Osteocyte (in vitro differentiated cells): Measurements from ENCODE around the gene ZNFX1. TPM values are rescaled to one million over a fixed set of nuclear protein-coding genes. Genes with fewer than 3 reads are reported as not detected.

Experiments
- DNase-seq: peaks from one replicate; pipeline ENCODE4 v3.0.0; 2021; ENCODE audit warnings: mixed read lengths; ENCODE audit not compliant: unreplicated experiment; ENCODE audit errors: extremely low spot score
- H3K27ac Mint-ChIP-seq: one replicate; pipeline ENCODE4 v1.8.0; 2021; ENCODE audit warnings: mild to moderate bottlenecking, mixed read lengths; ENCODE audit not compliant: unreplicated experiment
- H3K27me3 Mint-ChIP-seq: one replicate; pipeline ENCODE4 v1.8.0; 2021; ENCODE audit warnings: mixed read lengths; ENCODE audit not compliant: unreplicated experiment
- H3K36me3 Mint-ChIP-seq: one replicate; pipeline ENCODE4 v1.8.0; 2021; ENCODE audit warnings: mixed read lengths; ENCODE audit not compliant: unreplicated experiment
- H3K4me1 Mint-ChIP-seq: one replicate; pipeline ENCODE4 v1.8.0; 2021; ENCODE audit warnings: mixed read lengths; ENCODE audit not compliant: unreplicated experiment
- H3K4me3 Mint-ChIP-seq: one replicate; pipeline ENCODE4 v1.8.0; 2021; ENCODE audit warnings: mild to moderate bottlenecking, moderate library complexity, mixed read lengths; ENCODE audit not compliant: unreplicated experiment
- H3K9me3 Mint-ChIP-seq: one replicate; pipeline ENCODE4 v1.8.0; 2021; ENCODE audit warnings: mixed read lengths; ENCODE audit not compliant: unreplicated experiment
- total RNA-seq: library from RNA; stranded (reverse); gene quantifications from 2 replicates; pipeline ENCODE4 v1.2.1, GENCODE V29; 2021
- TF ChIP-seq, protein P1 (sequence below): fragments of 200-600 bp; sonication (generic); IDR thresholded peaks from 2 replicates; pipeline ENCODE4 v1.5.0; 2021; ENCODE audit warnings: antibody characterized with exemption, mild to moderate bottlenecking, moderate library complexity

ZNFX1 gene
- total RNA-seq, 1 donor from 2014 or later = 48.1 TPM

DNA sequence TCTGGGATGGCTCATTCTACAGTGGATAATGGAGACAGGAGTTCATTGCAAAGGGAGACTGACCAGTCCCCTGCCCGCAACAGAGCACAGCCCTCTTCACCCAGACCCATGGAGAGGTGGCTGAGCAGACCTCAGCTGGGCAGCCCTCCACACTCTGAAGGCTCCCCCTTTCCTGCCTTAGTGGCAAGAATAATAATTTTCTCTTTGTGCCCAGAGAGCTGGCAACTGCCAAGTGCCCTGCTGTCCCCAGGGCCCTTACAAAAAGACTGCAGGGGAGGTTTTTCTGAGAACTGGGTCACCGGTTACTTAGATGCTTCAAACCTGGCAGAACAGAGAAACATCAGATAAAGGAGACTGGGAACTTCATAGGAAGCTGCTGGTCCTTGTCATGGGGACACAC is 35.4 kb upstream of the ZNFX1 start:
- peaks cover 2% of the 10 kb centered on the region for H3K4me1 Mint-ChIP-seq
- H3K27me3 Mint-ChIP-seq = peaks cover 73% of the 10 kb centered on the region
- H3K9me3 Mint-ChIP-seq = peaks cover 7% of the 10 kb centered on the region
- H3K4me3 Mint-ChIP-seq = no peak overlapping the region
- DNase-seq = no peak
- H3K27ac Mint-ChIP-seq = no peak overlapping the region
- TF ChIP-seq, protein P1, sequence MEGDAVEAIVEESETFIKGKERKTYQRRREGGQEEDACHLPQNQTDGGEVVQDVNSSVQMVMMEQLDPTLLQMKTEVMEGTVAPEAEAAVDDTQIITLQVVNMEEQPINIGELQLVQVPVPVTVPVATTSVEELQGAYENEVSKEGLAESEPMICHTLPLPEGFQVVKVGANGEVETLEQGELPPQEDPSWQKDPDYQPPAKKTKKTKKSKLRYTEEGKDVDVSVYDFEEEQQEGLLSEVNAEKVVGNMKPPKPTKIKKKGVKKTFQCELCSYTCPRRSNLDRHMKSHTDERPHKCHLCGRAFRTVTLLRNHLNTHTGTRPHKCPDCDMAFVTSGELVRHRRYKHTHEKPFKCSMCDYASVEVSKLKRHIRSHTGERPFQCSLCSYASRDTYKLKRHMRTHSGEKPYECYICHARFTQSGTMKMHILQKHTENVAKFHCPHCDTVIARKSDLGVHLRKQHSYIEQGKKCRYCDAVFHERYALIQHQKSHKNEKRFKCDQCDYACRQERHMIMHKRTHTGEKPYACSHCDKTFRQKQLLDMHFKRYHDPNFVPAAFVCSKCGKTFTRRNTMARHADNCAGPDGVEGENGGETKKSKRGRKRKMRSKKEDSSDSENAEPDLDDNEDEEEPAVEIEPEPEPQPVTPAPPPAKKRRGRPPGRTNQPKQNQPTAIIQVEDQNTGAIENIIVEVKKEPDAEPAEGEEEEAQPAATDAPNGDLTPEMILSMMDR = no peak
- peaks cover 3% of the 10 kb centered on the region for H3K36me3 Mint-ChIP-seq

DNA sequence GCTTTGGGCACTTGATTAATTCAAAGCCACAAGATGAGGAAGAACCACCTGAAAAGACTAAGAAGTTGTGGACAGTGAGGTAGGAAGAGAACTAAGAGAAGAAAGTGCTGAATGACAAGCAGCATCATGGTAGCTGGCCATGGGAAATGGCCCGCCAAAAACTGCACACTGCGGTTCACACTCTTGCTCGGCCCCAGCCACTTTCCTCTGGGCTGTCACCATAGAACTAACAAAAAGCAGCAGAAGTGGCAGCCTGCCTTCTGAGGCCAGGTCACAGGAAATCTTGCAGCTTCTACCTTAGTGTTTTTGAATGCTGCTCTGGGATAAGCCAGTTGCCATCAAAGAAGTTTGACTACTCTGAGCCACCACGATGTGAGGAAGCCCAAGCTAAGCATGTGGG is 34.8 kb upstream of the ZNFX1 start:
- H3K4me3 Mint-ChIP-seq = no peak overlapping the region
- TF ChIP-seq, protein P1 = no peak
- peaks cover 3% of the 10 kb centered on the region for H3K36me3 Mint-ChIP-seq
- H3K4me1 Mint-ChIP-seq = no peaks in the 10 kb centered on the region
- H3K9me3 Mint-ChIP-seq = peaks cover 7% of the 10 kb centered on the region
- DNase-seq = no peak
- peaks cover 68% of the 10 kb centered on the region for H3K27me3 Mint-ChIP-seq
- no peak overlapping the region for H3K27ac Mint-ChIP-seq

DNA sequence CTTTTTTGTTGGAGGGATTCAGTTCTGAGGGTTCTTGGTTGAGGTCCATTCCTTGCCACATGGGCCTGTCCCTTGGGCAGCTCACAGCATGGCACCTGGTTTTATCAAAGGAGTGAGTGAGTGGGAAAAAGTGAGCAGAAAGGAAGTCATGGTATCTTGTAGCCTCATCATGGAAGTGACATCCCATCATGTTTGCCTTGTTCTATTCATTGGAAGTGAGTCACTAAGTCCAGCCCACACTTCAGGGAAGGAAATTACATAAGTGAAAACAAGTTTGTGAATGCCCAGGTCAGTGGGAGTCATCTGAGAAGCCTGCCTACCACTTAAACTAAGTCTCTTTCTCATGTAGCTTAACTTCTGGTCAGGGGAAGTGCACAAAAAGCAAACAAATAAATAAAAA is 32.8 kb upstream of the ZNFX1 start:
- no peak overlapping the region for H3K27ac Mint-ChIP-seq
- peaks cover 3% of the 10 kb centered on the region for H3K36me3 Mint-ChIP-seq
- H3K4me3 Mint-ChIP-seq = no peak overlapping the region
- H3K4me1 Mint-ChIP-seq = no peaks in the 10 kb centered on the region
- TF ChIP-seq, protein P1 = no peak
- peaks cover 7% of the 10 kb centered on the region for H3K9me3 Mint-ChIP-seq
- DNase-seq = no peak
- H3K27me3 Mint-ChIP-seq = peaks cover 53% of the 10 kb centered on the region

DNA sequence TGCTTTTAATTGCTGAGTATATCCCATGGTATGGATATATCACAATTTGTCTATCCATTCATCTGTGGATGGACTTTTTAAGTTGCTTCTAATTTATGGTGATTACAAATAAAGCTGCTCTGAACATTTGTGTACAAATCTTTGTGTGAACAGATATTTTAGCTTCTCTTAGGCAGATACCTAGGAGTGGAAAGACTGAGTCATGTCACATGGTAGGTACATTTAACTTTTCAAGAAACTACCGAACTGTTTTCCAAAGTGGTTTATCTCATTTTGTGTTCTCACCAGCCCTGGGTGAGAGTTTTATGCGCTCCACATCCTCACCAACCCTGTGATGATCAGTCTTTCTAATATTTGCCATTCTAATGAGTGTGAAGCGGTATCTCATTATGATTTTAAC is 31.0 kb upstream of the ZNFX1 start:
- Mint-ChIP-seq H3K36me3 (peaks cover 3% of the 10 kb centered on the region), H3K9me3 (peaks cover 7% of the 10 kb centered on the region), H3K27me3 (peaks cover 40% of the 10 kb centered on the region), H3K4me1 (no peaks in the 10 kb centered on the region), H3K4me3 (no peak overlapping the region), H3K27ac (no peak overlapping the region)
- TF ChIP-seq, protein P1 = no peak
- no peak for DNase-seq

DNA sequence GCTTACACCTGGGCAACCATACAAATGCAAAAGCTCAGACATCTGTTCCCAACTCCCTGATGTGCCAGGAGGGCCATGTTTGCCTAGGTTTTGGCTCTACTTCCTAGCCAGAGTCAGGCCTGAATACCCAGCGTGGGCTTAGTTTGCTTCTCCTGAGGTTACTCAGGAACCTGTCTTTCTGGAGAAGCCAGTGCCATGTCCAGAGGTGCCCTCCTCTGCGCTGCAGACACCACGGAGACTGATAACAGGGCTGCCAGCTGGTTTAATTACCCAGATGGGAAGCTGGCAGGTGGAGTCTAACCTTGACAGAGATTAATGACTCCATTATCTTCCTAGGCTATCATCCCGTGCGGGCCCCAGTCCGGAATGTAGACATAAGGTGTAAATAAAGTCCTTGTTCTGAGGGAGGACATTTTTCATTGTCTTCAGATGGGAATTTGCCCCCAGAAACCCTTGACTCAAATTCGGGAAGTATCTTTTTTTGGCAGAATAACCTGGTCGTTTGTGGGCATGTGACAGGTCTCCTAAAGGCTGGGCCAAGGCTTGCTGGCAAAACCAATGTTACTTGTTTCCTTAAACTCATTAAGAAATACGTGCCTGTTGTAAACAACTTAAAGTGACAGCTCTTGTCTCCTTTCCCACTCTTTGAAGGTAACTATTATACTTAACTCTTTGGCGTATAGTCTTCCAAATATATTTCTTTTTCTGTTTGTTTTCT is 29.2 kb upstream of the ZNFX1 start:
- DNase-seq = no peak
- Mint-ChIP-seq H3K27me3 (peaks cover 25% of the 10 kb centered on the region), H3K9me3 (peaks cover 7% of the 10 kb centered on the region), H3K27ac (no peak overlapping the region), H3K36me3 (peaks cover 3% of the 10 kb centered on the region), H3K4me3 (no peak overlapping the region), H3K4me1 (no peaks in the 10 kb centered on the region)
- TF ChIP-seq, protein P1 = no peak
